Stimulated activated CD8-positive, alpha-beta memory T cell treated with anti-CD3 and anti-CD28 coated beads, Interleukin-7, amount 100 ng/mL, for 1 hour (primary cell): ENCODE results near the gene NUP62.
A peak's percentile ranks its signal among the peaks of the same experiment; 100 is the strongest.

Experiments
- DNase-seq, 2 donors: peaks; one replicate each; pipeline ENCODE4 v3.0.0-alpha.2; 2020; ENCODE audit warnings: low read depth in 2 of 2

Gene NUP62

DNA sequence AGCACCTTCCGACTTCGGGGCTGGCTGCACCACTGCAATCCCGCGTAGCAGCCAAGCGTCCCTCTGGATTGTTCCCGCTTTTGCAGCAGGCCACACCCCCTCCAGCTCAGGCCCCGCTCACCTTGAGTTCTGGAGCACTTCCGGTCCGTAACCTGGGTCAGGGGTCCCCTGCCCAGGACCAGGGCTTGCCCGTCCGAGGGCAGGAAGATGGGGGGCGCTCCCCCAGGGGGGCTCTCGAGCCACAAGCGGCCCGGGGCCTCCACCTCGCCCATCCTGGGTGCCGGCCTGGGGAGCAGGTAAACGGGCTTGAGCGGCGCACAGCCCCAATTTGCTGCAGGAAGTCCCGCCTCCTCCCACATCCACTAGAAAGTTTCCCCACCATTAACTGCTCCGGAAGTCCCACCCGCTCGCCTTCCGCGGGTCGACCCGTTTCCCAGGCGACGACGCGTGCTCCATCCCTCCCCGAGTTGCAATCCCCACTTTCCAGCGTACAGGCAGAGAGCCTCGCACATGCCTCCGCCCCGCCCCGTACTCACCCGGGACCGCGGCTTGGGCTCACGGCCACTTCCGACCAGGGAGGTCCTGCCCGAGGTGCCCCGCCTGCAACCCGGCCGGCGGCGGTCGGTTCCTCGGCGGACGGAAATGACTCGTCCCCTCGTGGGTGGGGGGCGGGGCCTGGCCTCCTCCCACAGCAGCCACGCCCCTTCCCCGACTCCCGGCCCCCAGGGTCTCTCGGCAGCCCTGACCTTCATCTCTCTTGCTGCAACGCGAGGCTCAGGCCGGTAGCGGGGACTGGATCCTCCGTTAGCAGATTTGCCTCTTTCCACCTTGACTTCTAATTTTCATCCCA lies 62.1 kb downstream of the NUP62 start, which contains the start of gene PNKP:
Gene PNKP (minus strand): TSS at position 644 of the 850 bp plus-strand sequence. CDS start 372 bp downstream, at position 272.
- DNase-seq, result peak; percentile 68 to 80

DNA sequence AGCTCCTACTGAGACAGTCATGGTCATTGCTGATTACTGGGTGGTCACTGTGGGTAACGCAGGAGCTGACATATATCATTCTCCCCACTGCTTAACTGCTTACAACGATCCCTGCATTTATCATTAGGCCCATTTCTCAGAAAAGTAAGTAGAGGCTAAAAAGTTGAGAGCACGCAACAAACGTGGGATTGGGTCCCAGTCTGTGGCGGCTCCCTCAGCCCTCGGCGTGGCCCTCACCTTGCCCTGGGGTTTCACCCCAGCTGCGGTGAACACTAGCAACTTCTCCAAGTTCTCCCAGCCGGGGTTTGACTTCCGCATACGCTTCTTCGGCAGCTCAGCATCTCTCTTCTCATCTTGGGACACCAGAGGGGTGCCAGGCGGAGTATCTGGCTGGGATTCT lies 64.4 kb downstream of the NUP62 start:
- no peak for DNase-seq

DNA sequence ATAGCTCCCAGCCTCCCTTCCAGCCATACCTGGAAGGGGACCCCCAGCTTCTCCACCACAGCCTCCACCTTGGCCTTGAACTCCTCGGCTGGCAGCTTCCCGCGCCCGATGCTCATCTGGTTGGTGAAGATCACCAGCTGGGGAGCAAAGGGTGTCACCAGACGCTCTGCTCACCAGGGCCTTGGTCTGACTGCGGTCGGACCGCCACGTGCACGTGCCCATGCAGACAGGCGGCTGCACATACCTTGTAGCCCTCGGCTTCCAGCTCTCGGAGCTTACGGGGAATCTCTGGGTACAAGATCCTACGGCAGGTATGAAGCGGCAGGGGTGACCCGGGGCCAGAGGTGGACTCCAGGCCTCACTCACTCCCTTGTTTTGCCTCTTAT lies 65.4 kb downstream of the NUP62 start:
- DNase-seq, result no peak

DNA sequence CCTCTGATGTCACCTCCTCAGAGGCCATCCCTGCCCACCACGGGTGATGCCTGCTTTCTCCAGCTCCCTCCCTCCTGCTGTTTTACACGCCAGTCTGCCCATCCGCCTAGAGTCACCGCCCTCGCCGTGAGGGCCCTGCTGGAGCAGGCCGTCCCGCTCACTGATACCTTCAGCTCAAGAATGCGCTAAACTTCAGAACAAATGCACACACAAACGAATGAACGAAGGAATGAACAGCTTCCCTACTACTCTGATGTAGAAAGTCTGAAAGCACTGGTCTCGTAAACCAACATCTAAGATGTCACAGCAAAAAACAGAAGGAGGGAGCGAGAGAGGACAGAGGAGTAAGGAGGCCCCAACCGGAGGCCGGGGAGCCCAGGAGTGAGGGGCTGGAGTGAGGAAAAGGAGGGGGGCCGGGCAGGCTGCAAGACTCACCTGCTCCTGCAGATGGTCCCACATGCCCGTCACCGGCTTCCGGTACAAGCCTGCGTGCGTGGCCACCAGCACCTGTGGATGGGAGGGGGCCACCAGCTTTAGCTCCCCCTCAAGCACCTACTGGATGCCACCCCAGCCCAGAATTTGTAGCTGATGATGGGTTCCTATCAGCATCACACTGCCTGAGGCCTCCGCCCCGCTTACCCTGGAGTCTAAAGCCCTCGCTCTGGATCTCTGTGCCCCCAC lies 65.9 kb downstream of the NUP62 start:
- no peak for DNase-seq

DNA sequence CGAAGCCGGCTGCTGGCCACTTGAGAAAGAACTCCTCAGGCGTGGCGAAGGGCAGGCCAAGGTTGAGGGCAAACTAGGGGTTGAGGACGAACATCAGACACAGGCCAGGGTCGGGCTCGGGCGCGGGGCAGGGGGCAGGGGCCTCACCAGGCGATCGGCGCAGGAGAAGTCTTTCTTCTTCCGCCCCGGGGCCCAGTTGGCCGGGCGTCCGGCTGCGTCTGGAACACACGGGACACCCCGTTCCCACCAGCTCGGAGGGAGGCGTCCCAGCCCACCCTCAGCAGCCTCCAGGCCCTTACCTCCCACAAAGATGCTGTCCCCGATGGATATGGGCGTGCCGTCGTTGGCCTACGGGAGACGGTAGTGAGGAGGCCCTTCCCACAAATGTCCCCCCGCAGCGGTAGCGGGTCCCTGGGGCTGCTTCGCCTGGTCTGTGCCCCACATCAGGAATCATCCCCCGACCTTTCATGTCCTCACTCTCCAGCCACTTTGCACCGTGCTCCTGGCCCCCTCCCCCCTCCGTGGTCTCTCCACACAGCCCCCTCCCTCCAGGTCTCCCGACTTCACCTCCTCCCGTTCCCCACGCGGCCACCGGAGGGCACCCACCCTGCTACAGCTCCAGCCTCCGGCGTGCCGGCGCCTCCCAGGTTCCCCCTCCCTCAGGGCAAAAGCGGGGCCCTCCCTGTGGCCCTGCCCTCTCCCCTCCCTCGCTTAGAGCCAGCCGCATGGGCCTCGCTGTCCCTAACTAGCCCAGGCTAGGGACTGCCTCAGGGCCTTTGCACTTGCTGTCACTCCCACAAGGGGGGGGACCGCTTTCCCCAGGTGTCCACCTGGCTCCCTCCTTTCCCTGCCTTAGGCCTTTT lies 66.7 kb downstream of the NUP62 start:
- DNase-seq, result no peak

DNA sequence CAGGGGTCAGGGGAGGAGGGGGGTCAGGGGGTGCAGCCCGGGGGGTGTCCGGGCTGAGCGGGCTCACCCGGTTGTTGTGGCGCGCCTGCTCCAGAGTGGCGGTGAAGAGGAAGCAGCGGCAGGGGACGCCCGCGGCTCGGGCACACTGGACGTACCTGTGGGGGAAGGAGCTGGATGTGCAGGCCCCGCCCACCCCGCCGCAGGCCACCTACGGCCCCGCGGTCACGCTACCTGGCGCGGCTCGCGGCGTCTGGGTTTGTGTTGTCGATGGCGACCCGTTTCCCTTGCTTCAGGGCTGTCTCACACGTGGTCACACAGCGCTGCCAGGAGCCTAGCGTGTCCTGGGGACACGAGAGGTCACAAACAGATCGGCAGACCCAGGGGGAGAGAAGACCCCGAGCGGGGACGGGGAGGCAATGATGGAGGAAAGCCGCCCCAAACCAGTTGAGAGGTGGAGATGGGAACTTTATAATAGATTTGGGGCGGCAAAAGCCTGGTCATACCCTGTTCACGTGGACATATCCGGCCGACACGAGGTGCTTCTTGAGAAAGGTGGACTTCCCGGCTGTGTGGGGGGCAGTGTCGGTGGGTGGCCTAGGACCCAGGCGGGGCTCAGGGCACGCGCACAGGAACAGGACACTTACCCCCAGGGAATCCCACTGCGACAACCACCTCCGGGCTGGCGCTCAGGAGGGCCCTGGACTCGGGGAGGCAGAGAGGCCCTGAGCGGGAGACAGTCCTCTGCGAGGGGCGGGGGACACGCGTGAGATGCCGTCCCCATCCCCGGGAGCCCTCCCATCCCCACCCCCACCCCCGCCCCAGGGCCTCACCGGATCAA lies 67.5 kb downstream of the NUP62 start:
- DNase-seq, result no peak

DNA sequence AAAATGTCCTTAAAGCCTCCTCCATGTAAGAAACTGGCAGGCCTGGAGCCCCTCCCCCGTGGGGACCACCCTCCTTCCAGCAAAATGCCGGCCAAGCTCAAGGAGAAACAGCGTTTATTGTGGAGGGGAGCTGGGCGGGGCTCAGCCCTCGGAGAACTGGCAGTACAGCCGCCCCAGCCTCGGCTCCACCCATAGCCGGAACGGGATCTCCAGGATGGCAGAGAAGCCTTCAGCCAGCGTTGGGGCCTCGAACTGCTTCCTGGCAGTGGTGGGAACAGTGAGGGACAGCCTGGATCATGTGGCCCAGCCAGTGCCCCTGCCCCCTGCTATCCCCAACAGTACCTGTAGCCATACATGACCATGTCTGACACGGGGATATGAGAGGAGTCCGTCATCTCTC lies 68.2 kb downstream of the NUP62 start:
- DNase-seq, result no peak

DNA sequence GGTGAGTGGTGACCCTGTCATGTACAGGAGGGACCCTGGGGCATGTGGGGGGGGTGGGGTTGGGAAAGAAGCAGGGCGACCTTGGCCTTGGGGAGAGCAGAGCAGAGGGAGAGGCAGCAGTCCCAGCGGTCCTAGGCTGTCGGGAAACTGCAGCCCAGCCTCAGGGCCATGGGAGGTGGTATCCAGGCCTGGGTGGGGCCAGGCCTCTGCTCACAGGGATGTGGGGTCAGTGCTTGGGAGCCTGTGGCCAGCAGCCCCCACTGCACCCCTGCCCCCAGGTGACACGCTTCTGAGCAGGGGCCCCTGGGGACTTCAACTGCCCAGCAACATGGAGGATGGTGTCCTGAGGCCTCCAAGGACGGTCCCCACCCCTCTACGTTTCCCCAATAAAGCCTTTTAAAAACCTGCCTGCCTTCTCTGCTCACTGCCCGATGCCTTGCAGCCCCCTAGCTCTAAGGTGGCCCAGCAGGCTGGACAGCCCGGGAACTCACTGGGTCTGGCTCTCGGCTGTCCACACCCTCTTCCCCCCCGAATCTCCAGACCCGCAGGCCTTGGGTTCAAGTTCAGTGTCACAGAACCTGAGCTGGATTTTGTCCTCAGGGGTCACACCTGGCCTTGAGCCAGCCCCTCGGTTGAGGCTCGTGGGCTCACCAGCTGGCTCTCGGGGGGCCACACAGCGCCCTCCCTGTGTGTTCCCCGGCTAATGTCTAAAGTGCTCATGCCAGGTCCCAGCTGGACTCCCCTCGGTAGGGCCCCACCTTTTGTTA lies 68.8 kb downstream of the NUP62 start:
- no peak for DNase-seq

DNA sequence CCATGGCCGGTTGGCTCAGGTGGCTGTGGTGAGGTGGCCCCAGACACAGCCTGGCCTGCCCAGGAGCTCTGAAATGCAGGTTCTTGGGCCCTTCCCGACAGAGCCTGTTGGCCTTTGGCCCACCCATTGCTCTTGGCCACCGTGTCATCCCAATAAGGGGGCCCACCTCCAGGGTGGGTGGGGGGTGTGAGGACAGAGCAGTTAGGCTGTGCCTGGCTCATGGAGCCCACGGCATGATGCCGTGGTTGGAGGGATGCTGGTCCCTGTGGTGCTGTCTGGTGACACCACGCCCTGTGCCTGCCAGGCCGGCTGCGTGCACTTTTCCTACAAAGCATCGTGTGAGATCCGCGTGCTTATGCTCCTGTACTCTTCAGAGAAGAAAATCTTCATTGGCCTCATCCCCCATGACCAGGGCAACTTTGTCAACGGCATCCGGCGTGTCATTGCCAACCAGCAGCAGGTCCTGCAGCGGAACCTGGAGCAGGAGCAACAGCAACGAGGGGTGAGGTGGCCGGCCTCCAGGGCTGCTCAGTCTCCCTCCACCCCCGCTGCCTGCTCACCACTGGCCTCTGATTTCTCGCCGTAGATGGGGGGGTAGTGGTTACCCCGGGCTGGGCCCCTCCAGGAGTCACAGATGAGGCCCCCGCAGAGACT lies 69.5 kb downstream of the NUP62 start:
- DNase-seq, result no peak

DNA sequence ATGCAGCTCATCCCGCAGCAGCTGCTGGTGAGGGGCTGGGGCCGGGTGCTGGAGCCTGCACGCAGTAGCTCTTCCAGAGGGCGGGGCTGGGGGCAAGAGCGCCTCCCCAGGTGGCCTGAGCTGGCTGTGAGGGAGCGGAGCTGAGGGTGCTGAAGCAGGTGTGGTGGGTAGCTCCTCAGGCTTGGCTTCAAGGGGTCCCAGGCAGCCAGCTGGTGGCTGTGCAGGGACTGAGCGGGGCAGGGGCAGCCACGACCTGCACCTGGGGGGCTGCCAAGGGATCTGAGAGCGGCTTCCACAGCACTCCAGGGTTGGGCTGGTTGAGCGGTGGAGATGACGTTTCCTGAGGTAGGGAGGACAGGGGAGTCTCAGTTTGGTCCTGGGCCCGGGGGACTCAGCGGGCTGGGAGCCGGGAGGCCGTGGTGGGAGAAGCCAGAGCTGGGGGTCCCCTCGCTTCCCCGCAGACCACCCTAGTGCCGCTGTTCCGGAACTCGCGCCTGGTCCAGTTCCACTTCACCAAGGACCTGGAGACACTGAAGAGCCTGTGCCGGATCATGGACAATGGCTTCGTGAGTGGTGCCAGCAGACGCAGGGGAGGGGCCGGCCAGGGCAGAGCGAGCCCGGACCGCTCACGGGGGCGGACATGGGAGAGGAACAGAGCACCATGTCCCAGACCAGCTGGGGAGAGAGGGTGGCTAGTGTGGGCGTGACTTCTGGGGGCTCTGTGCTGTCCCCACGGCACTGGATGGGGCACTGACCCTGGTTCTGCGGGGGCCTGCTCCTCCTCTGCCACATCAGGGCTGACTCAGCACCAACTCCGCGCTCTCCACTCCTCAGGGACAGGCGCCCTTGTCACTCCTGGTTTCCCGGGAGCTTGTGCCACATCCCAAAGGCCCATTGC lies 71.0 kb downstream of the NUP62 start:
- DNase-seq, result no peak

DNA sequence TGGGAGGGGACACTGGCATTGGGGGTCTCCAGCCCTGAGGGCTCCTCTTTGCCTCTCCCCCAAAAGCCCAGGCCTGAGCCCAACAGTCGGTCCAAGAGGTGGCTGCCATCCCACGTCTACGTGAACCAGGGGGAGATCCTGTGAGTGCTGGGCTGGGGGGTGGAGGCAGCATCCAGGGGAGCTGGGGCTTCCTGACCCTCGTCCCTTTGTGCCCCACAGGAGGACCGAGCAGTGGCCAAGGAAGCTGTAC lies 71.5 kb downstream of the NUP62 start:
- no peak for DNase-seq

DNA sequence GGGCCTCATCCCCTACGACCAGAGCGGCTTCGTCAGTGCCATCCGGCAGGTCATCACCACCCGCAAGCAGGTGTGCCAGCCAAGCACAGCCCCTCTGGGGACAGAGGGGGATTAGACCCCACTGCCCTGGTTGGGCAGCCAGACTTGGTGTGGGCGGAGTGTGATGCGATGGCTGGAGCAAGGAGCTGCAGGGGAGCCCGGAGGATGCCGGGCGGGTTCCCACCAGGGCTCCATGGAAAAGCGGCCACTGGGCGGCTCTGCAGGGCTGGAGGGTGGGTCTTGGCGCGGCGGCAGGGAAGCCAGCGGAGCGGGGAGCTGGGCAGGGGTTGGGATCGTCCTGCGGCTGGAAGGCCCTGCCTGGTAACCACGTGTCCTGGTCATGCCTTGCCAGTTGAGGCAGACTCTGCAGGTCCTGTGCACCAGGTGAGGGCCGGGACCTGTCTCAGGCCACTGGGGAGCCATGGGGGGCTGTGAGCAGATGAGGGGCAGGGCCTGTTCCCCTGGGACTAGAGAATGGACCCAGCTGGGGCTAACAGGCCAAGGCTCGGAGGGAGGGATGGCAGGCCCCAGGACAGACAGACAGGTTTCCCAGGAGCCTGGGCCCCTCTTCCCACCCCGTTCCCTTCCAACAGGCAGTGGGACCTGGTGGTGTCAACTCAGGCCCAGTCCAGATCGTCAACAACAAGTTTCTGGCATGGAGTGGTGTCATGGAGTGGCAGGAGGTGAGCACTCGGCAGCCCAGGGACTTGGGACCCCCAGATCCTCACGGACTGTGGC lies 72.1 kb downstream of the NUP62 start:
- no peak for DNase-seq
